Activated T-helper 17 cell treated with anti-CD3 and anti-CD28 coated beads, Interleukin-2, amount 50 U/mL, for 72 hours (primary cell): Measurements from ENCODE around the gene MAP1S. TPM values are rescaled to one million over a fixed set of nuclear protein-coding genes. Genes with fewer than 3 reads are reported as not detected.

Experiments used
- ATAC-seq: fragments of 150-1000 bp; cut with Tn5 transposase; replicated peaks from 2 replicates; pipeline ENCODE4 v1.10.0; 2021; ENCODE audit warnings: mild to moderate bottlenecking, moderate library complexity
- H3K27ac Mint-ChIP-seq: one replicate; pipeline ENCODE4 v1.8.0; 2022; ENCODE audit warnings: mixed read lengths
- H3K27me3 Mint-ChIP-seq: one replicate; pipeline ENCODE4 v1.8.0; 2022; ENCODE audit warnings: mixed read lengths
- H3K36me3 Mint-ChIP-seq: one replicate; pipeline ENCODE4 v1.8.0; 2022; ENCODE audit warnings: low read depth, mild to moderate bottlenecking, mixed read lengths
- H3K4me1 Mint-ChIP-seq: one replicate; pipeline ENCODE4 v1.8.0; 2022; ENCODE audit warnings: mixed read lengths
- H3K4me3 Mint-ChIP-seq: one replicate; pipeline ENCODE4 v1.8.0; 2022; ENCODE audit warnings: mild to moderate bottlenecking, mixed read lengths
- H3K9me3 Mint-ChIP-seq: one replicate; pipeline ENCODE4 v1.8.0; 2022; ENCODE audit warnings: mixed read lengths
- total RNA-seq, 2 donors: library from RNA; stranded (reverse); gene quantifications; one replicate each; pipeline ENCODE4 v1.2.3, GENCODE V29; 2022

MAP1S gene, protein sequence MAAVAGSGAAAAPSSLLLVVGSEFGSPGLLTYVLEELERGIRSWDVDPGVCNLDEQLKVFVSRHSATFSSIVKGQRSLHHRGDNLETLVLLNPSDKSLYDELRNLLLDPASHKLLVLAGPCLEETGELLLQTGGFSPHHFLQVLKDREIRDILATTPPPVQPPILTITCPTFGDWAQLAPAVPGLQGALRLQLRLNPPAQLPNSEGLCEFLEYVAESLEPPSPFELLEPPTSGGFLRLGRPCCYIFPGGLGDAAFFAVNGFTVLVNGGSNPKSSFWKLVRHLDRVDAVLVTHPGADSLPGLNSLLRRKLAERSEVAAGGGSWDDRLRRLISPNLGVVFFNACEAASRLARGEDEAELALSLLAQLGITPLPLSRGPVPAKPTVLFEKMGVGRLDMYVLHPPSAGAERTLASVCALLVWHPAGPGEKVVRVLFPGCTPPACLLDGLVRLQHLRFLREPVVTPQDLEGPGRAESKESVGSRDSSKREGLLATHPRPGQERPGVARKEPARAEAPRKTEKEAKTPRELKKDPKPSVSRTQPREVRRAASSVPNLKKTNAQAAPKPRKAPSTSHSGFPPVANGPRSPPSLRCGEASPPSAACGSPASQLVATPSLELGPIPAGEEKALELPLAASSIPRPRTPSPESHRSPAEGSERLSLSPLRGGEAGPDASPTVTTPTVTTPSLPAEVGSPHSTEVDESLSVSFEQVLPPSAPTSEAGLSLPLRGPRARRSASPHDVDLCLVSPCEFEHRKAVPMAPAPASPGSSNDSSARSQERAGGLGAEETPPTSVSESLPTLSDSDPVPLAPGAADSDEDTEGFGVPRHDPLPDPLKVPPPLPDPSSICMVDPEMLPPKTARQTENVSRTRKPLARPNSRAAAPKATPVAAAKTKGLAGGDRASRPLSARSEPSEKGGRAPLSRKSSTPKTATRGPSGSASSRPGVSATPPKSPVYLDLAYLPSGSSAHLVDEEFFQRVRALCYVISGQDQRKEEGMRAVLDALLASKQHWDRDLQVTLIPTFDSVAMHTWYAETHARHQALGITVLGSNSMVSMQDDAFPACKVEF
- total RNA-seq: 10 to 100 TPM; 74.0 to 83.7 TPM

DNA sequence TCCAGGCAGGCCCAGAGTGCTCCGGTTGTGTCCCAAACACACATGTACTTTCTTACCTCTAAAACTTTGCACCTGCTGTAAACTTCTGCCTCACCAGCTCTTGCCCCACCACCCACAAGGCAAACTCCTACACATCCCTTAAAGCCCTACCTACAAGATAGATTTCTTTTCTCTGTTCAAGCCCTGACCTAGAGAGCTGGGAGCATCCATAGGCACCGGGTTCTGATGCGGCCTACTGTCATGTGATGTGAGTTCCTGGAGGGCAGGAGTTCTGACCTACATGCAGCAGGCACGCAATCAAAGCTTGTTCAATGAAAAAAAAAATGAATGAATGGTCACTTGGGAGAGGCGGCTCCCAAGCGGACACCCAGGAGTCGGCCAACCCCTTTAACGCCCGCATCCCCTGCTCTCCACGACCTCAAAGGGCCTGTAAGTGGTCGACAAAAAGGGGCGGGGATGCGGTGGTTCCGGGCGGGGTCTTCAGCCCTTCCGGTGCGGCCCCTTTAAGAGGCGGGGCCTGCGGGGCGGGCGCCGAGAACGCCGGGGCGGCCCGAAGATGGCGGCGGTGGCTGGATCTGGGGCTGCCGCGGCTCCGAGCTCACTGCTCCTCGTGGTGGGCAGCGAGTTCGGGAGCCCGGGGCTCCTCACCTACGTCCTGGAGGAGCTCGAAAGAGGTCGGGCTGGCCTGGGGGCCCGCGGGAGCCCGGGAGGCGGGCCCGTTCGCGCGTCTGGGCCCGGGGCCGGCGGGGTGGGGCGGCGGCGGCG, at the start of gene MAP1S:
Gene MAP1S (plus strand): TSS at position 534 of the 765 bp plus-strand sequence. CDS start 23 bp downstream, at position 557.
- Mint-ChIP-seq H3K4me1 (peaks cover 19% of the 10 kb centered on the region), H3K4me3 (peak within 1 kb of the TSS; percentile 92), H3K9me3 (no peaks in the 10 kb centered on the region), H3K36me3 (peaks cover 43% of the 10 kb centered on the region), H3K27me3 (no peaks in the 10 kb centered on the region), H3K27ac (peak within 1 kb of the TSS; percentile 90)
- ATAC-seq: peak; percentile 86

GRCh38 chr19:17671906-17672305, 47.4 kb upstream of the MAP1S start:
- ATAC-seq: peak; percentile 47
- H3K27ac Mint-ChIP-seq: no peak overlapping the region

GRCh38 chr19:17673937-17674799, 45.1 kb upstream of the MAP1S start:
- no peak for ATAC-seq
- H3K27ac Mint-ChIP-seq: no peak overlapping the region
- H3K27me3 Mint-ChIP-seq: peaks cover 23% of the 10 kb centered on the region
- no peaks in the 10 kb centered on the region for H3K36me3 Mint-ChIP-seq
- no peaks in the 10 kb centered on the region for H3K4me1 Mint-ChIP-seq
- no peaks in the 10 kb centered on the region for H3K9me3 Mint-ChIP-seq
- H3K4me3 Mint-ChIP-seq: no peak overlapping the region

More at GRCh38 chr19:17671906-17672305, 47.4 kb upstream of the MAP1S start:
- Mint-ChIP-seq H3K4me1 (no peaks in the 10 kb centered on the region), H3K4me3 (no peak overlapping the region), H3K27me3 (peaks cover 11% of the 10 kb centered on the region), H3K9me3 (no peaks in the 10 kb centered on the region), H3K36me3 (no peaks in the 10 kb centered on the region)

GRCh38 chr19:17676295-17676694, 43.0 kb upstream of the MAP1S start:
- Mint-ChIP-seq H3K27ac (no peak overlapping the region), H3K27me3 (peaks cover 32% of the 10 kb centered on the region)
- no peak for ATAC-seq

GRCh38 chr19:17677002-17677401, 42.3 kb upstream of the MAP1S start:
- H3K27ac Mint-ChIP-seq: no peak overlapping the region
- H3K36me3 Mint-ChIP-seq: no peaks in the 10 kb centered on the region
- peaks cover 33% of the 10 kb centered on the region for H3K27me3 Mint-ChIP-seq

More at GRCh38 chr19:17676295-17676694, 43.0 kb upstream of the MAP1S start:
- no peaks in the 10 kb centered on the region for H3K4me1 Mint-ChIP-seq
- H3K9me3 Mint-ChIP-seq: no peaks in the 10 kb centered on the region
- no peak overlapping the region for H3K4me3 Mint-ChIP-seq
- no peaks in the 10 kb centered on the region for H3K36me3 Mint-ChIP-seq

GRCh38 chr19:17678836-17679235, 40.4 kb upstream of the MAP1S start:
- Mint-ChIP-seq H3K4me1 (no peaks in the 10 kb centered on the region), H3K36me3 (no peaks in the 10 kb centered on the region), H3K27ac (no peak overlapping the region), H3K9me3 (no peaks in the 10 kb centered on the region), H3K4me3 (peak overlapping the region; percentile 17), H3K27me3 (peaks cover 42% of the 10 kb centered on the region)
- ATAC-seq: no peak

More at GRCh38 chr19:17677002-17677401, 42.3 kb upstream of the MAP1S start:
- Mint-ChIP-seq H3K4me3 (no peak overlapping the region), H3K9me3 (no peaks in the 10 kb centered on the region), H3K4me1 (no peaks in the 10 kb centered on the region)
- no peak for ATAC-seq

- Mint-ChIP-seq H3K4me1 (no peaks in the 10 kb centered on the region), H3K4me3 (peak overlapping the region; percentile 61), H3K27me3 (peaks cover 45% of the 10 kb centered on the region), H3K9me3 (no peaks in the 10 kb centered on the region), H3K36me3 (no peaks in the 10 kb centered on the region), H3K27ac (no peak overlapping the region)
- ATAC-seq: no peak
These were observed 39.6 kb upstream of the MAP1S start for GRCh38 chr19:17679526-17680229.

DNA sequence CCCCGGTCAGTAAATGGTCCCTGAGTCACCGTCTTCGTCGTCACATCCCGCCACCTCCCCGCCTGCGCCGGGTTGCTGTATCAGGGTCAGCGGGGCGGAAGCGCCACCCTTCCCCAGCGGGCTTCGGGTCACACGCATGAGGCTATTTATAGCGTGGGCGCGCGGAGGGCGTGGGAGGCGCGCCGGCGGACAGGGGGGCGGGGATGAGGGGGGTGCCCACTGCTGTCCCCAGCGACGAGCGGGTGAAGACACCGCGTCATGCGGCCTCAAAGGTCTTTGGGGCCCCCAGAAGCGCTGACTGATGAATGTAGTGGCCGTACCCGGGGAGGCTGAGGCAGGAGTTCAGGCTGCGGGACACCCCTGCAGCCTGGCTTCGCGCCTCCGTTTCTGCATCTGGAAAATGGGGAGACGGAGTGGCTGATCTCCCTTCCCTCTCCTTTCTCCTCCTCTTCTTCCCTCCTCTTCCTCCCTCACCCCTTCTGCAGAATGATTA, 39.0 kb upstream of the MAP1S start:
- Mint-ChIP-seq H3K36me3 (no peaks in the 10 kb centered on the region), H3K27me3 (peaks cover 51% of the 10 kb centered on the region), H3K4me1 (no peaks in the 10 kb centered on the region), H3K27ac (no peak overlapping the region), H3K4me3 (peak overlapping the region; percentile 61), H3K9me3 (no peaks in the 10 kb centered on the region)
- peak; percentile 97 for ATAC-seq

DNA sequence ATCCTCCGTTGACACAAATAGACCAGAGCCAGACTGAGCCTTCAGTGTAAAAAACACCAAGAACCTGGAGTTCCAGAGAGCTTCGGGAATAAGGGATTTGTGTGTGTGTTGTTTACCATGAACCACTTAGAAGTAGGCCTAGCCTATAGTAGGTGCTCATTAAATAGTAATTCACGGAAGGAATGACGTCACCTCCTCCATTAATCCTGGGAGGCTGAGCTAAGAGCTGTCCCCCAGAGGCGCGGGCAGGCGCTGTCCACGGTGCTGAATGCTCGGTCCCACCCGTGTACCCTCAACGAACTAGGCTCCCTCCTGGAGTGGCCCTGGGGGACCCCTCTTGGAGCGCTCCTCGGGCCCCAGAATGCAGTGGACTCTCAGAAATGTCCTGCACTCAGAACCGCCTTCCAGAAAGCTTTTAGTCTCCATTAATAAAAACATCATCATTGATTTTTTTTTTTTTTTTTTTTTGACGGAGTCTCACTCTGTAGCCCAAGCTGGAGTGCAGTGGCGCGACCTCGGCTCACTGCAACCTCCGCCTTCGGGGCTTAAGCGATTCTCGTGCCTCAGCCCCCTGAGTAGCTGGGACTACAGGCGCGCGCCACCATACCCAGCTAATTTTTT, 37.7 kb upstream of the MAP1S start:
- ATAC-seq: no peak
- Mint-ChIP-seq H3K4me3 (no peak overlapping the region), H3K4me1 (no peaks in the 10 kb centered on the region), H3K27me3 (peaks cover 54% of the 10 kb centered on the region), H3K27ac (no peak overlapping the region), H3K9me3 (no peaks in the 10 kb centered on the region), H3K36me3 (no peaks in the 10 kb centered on the region)

- ATAC-seq: no peak
- H3K4me3 Mint-ChIP-seq: no peak overlapping the region
- H3K36me3 Mint-ChIP-seq: no peaks in the 10 kb centered on the region
- no peaks in the 10 kb centered on the region for H3K9me3 Mint-ChIP-seq
- H3K4me1 Mint-ChIP-seq: no peaks in the 10 kb centered on the region
- H3K27ac Mint-ChIP-seq: no peak overlapping the region
- H3K27me3 Mint-ChIP-seq: peaks cover 50% of the 10 kb centered on the region
These were observed 37.0 kb upstream of the MAP1S start for GRCh38 chr19:17682273-17682672.

DNA sequence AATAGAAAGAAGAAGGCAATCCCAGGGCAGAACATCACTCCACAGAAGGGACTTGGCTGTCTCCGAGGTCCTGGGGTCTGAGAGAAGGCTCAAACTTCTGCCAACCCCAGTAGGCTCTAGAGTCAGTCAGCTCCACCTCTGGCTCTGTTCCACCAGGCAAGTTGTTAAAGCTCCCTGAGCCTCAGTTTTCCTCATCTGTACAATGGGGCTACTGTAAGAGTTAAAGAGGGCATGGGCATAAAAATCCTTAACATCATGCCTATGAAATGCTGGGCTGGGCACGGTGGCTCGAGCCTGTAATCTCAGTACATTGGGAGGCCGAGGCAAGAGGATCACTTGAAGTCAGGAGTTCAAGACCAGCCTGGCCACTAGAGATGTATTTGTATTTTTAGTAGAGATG, 36.2 kb upstream of the MAP1S start:
- Mint-ChIP-seq H3K9me3 (no peaks in the 10 kb centered on the region), H3K27ac (no peak overlapping the region), H3K27me3 (peaks cover 51% of the 10 kb centered on the region), H3K4me3 (no peak overlapping the region), H3K4me1 (peaks cover 5% of the 10 kb centered on the region), H3K36me3 (no peaks in the 10 kb centered on the region)
- ATAC-seq: no peak

- Mint-ChIP-seq H3K9me3 (no peaks in the 10 kb centered on the region), H3K27me3 (peaks cover 52% of the 10 kb centered on the region), H3K36me3 (no peaks in the 10 kb centered on the region), H3K27ac (no peak overlapping the region), H3K4me3 (no peak overlapping the region), H3K4me1 (peaks cover 10% of the 10 kb centered on the region)
- ATAC-seq: no peak
These were observed 35.0 kb upstream of the MAP1S start for GRCh38 chr19:17684256-17684655.
